CD4-positive, alpha-beta T cell treated with Interleukin-21 for 1 hour (primary cell): Measurements from ENCODE around the gene PSME1.
A peak's percentile ranks its signal among the peaks of the same experiment; 100 is the strongest.

Experiments used
- DNase-seq: peaks from one replicate; pipeline ENCODE4 v3.0.0-alpha.2; 2020

PSME1 gene

GRCh38 chr14:24130717-24131548, 5.1 kb upstream of the PSME1 start:
- DNase-seq: no peak

- no peak for DNase-seq
Measured at GRCh38 chr14:24131549-24131966, 4.4 kb upstream of the PSME1 start.

GRCh38 chr14:24132061-24132685, 3.8 kb upstream of the PSME1 start:
- DNase-seq: no peak

DNA sequence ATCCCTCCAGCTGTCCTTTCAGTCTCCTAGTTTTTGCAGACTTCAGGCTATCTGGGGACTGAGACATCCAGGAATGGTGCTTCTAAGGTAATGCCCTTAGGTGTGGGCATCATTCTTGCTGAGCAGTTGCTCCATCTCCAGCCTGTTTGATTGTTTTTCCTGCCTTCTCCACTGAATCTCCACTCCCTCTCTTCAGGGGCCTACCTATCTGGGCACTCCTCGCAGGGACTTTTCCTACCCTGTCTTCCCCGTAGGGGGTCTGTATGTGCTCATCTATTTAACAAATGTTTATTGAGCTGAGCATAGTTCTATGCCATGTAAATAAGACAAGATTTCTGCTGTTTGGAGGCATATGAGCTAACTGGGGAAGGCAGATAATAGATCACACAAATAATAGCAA, 3.0 kb upstream of the PSME1 start:
- DNase-seq: no peak

DNA sequence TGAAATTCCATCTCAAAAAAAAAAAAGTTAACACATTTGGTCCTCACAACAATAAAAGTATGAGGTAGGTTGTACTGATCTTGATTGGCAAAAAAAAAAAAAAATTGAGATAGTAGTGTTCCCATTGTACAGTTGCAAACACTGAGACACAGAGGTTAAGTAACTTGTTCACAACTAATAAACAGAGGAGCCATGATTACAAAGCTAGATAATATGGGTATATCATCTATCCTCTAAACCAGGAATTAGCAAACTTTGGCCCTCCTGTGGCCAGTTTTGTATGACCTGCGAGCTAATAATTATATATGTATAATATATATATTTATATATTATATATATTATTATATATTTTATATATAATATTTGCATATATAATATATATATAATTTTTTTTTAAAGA, 2.3 kb upstream of the PSME1 start:
- no peak for DNase-seq

DNA sequence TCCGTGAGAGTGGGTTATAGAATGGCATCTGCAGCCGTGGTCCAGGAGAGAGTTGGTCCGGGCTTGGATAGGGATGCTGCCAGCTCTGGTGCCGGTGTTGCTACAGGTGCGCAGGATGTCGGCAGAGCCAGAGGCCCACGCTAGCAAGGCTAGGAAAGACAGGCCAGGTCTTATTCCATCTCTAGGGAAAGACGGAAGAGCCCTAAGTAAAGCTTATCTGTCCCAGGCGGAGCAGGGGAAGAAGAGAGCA, 485 bp upstream of the PSME1 start:
- no peak for DNase-seq

- DNase-seq: no peak
Measured at GRCh38 chr14:24136684-24137528, 912 bp downstream of the PSME1 start.

DNA sequence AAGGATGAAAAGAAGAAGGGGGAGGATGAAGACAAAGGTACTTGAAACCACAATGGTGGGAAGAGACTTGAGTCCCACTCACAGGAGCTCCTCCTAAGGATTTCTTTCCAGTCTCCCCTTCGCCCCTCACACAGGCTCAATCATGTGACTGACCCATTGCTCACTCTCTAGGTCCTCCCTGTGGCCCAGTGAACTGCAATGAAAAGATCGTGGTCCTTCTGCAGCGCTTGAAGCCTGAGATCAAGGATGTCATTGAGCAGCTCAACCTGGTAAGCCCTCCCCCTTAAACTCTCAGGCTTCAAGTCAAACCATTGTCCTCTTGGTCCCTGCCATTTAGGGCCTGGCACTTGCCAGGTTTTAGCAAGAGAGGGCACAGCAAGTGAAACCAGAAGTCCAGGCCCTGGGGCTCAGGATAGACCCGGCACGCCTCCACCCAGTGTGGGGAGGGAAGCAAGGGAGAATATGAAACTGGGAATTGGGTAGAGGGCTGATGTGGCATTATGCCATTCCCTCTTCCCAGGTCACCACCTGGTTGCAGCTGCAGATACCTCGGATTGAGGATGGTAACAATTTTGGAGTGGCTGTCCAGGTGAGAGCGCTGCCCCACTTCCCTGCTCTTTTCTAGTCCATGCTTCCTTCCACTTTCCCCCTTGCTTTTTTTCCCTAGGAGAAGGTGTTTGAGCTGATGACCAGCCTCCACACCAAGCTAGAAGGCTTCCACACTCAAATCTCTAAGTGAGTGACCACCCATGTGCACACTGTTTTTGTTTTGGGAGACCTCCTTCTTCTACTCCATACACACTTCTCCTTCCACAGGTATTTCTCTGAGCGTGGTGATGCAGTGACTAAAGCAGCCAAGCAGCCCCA, 1.8 kb downstream of the PSME1 start:
- no peak for DNase-seq

DNA sequence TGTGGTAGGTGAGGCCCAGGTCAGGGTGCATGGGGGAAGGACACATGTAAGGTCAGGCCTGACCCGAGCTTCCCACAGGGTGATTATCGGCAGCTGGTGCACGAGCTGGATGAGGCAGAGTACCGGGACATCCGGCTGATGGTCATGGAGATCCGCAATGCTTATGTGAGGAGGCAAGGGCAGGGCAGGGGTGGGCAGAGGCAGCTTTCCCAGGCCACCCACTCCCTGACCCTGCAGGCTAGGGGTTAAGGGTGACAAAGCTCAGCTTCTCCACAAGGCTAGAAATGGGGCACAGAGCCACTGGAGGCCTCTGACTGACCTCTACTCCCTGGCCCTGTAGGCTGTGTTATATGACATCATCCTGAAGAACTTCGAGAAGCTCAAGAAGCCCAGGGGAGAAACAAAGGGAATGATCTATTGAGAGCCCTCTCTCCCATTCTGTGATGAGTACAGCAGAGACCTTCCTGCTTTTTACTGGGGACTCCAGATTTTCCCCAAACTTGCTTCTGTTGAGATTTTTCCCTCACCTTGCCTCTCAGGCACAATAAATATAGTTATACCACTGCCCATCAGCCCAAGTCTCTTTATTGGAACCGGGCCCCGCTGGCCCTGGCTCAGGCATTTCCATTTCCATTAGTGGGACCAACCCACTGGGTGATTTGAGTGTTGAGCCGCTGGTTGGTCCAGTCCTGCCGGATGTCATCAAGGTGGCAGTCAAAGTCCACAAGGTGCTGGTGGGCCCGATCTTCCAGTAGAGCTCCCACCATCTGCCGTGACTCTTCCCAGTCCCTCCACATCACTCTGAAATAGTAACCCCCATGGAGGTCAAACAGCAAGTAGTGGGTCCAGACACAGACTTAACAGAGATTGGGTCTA, 2.6 kb downstream of the PSME1 start:
- no peak for DNase-seq

DNA sequence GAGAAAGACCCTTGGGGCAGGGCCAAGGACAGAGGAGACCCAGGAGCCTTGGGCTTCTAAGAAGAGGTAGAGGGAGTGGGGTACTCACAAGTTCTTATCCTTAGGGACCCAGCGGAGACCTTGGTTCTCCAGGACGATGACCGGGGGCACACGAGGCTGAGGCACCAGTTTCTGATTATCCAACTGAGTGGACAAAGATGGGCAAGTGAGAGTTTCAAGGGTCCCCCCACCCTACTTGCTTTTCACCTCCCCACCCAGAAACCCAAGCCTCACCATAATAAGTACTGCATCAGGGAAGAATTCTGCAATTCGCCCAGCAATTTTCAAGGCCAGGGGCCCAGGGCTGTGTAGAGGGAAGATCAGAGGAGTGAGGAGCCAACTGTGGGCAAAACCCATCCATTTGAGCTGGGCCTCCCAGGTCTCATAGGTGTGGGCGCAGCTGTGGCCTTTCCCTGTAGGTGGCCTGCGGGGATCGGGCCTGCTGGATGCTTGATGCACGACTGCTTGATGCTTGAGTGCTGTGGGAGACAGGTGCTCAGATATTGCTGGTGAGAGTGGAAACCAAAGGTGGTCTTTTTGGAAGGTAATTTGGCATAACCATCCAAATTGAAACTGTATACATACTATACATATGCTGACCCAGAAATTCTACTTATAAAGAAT, 3.4 kb downstream of the PSME1 start:
- peak; percentile 32 for DNase-seq

DNA sequence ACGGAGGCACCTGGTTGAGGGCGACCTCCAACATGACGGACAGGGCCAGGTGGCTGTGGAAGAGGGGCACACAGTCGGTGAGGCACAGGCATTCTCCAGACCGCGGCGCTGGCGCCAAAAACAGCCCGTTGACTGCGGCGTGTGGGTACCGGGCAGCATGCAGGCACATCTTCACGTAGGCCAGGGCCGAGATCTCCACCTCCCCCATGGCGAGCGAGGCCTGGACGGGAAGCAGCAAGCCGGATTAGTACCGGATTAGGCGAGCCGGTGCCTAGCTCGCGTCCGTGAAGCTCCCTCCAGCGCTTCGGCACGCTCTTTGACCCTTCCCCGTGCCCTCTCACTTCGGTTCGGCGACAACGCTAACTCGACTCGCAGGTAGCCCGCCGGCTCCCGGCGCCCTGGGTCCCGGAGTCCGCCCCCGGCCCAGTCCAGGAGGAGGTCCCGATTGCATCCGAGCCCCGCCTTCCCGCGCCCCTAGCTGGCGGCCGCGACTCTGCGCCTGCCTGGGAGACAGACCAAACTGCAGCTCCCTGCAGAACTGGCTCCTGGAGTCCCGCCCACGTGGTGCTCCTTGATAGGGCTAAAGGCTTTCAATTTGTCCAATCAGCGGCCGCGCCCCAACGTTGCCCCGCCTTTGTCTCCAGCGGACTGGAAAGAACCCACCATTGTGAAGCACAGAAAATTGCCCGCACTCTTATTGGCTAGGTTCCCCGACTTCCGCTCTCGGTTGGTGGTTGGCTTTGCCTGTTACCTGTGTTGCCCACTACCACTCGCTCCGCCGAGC, 5.3 kb downstream of the PSME1 start, which contains the start of gene EMC9:
TSS of gene EMC9 (minus strand) at position 495 of the 784 bp plus-strand sequence. CDS start at position 208, 287 bp downstream.
- DNase-seq: peak; percentile 99

DNA sequence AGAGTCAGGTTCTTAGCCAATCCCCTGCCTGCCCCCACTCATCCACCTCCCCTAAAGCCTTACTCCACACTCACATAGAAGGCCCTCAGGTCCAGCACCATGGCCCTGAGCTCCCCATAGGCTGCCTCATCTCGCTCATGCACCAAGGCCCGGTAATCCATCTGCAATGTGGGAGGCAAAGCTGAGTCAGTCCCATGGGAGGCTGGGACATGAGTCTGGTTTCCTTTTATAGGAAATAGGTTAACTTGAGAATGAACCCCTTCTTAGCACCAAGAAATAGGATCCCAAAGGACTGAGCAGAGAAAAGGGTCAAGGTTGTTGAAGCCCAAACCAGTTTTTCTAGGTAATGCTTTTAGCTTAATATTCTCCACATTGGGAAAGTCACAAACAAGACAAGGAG, 7.5 kb downstream of the PSME1 start:
- DNase-seq: no peak

DNA sequence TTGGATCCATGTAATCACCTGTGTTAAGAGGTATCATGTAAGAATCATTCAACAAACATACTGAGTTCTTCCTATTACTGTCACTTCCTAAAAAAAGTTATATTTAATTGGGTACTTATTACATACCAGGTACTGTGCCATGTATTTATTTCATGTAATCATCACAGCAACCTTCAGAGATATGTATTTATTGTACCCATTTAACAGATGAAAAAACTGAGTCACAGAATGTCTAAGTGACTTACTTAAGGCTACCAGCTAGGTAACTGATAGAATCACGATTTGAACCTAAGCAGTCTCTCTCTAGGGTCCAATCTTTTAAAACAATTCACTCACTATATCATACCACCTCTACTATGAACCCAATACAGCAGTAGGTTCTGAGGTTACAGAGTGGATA, 8.5 kb downstream of the PSME1 start:
- no peak for DNase-seq

DNA sequence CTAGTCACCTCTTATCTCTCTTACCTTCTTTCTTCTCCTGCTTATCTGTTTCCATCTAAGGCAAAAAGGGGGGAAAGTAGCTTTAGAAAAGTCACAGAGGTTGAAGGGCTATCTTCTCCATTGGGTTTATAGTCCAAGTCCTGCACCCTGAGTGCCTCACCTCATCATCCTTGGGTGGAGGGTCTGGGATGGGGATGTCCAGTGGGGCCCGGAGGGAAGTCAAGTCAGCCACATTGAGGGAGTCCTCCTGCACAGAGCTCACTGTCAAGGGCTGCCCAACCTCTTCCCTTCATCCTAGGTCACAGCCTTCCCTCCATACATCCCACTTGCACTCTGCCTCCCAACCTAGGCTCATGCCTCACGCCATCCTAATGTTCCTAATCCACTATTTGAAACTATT, 9.2 kb downstream of the PSME1 start:
- no peak for DNase-seq

DNA sequence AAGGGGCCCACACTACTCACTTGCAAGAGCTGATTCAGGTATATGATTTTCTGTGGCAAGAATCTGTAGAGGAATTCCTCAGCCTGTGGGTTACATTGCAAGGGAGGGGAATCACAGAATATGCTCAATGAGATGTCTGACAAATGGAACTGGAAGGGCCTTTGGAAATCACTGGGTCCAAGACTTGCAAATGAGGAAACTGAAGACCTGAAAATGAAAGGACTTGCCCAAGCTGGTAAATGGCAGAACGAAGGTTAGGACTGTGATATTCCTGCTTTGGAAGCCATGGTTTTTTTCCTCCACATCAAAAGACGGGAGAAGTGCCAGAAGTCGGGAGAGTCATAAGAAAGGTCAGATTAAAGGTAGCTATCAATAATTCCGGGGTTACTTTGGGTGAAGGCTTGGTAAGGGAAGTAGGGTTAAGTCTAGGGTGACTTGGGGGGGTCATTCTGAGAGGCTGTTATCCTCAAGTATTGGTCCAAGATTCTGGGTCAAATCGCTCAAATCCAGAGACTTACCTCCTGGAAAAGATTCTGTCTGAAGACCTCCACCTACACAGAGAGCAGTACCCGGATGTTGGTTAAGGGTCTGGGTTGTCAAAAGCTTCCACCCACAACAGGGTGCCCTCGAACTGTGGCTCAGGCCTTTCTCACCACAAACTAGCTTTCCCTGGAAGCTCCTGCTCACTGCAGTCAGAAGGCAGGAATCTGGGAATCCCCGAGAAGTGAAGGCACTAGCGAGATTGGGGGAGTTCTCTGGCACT, 9.9 kb downstream of the PSME1 start:
- DNase-seq: no peak

DNA sequence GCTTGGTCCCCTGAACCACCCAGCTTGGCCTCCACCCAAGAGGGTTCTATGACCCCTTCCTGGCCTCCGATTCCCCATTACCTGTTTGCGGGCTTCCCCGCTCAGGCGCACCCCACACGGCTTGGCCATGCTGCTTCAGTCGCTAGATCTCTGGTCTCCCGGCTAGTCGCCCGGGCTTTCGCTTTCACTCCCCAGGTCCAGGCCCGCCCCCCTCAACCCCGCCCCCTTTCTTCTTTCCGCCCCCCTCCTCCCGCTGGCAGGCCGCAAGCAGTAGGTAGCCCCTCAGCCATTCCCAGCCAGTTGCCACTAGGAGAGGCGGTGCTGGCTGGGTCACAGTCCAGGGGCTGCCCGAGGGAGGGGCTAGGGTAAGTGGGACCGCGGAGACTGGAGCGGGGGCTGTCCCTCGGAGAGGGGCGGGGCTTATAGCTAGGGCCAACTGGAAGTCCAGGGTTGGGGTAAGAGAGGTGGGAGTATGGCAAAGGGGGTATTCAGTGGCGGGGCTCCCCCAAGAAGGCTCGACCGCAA, 10.5 kb downstream of the PSME1 start, which contains the start of gene PSME2:
TSS of gene PSME2 (minus strand) at position 158 of the 525 bp plus-strand sequence. CDS start at position 129, 29 bp downstream.
- DNase-seq: peak; percentile 91

DNA sequence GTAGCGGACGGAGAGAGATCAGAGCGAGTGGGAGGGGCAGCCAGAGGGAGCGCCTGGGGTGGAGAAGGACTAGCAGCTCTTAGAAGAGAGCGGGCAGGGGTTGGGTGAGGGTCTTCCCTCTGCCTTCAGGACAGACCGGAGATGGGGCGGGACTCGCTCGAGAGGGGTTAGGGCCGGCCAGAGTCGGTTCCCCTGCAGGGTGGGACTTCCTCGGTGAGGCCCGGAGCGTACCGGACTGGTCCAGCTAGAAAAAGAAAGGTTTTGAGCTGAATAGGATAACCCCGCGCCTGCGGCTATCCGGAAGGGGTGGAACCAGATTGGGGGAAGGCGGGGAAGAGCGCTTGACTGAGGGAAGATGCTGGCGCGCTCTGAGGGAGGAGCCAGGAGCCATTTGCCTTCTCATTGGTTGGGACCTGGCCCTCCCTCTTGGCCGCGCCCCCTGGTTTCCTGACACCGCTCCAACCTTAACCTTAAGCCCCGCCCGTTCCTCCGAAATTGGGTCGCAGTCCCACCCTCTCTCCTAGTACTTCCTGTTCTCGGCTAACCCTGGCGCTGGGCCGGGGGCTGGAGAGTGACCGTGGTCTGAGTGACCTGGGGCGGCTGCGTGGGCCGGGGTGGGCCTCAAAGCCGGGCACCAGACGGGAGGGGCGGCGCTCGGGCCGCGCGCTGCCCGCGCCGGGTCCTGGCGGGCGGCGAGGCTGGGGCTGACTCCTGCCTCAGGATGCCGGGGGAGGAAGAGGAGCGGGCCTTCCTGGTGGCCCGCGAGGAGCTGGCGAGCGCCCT, 11.2 kb downstream of the PSME1 start, which contains the start of gene RNF31:
TSS of gene RNF31 (plus strand) at position 521 of the 783 bp plus-strand sequence. CDS start at position 722, 201 bp downstream.
- DNase-seq: peak; percentile 97
